DOHH2 (cell line): ENCODE measurements around the gene DAPK2.

ENCODE experiments used
- EZH2phosphoT487 ChIP-seq: fragments of 200-600 bp; sonication (generic); IDR thresholded peaks from 2 replicates; pipeline ENCODE4 v1.6.1; 2017; ENCODE audit warnings: borderline replicate concordance, mild to moderate bottlenecking, antibody characterized with exemption, low read length, moderate library complexity, mixed read lengths
- TF ChIP-seq, protein P1 (sequence below): fragments of 200-600 bp; sonication (generic); IDR thresholded peaks from one replicate; pipeline ENCODE4 v1.5.1; 2014; ENCODE audit warnings: antibody characterized with exemption, mild to moderate bottlenecking, low read depth, low read length; ENCODE audit not compliant: poor library complexity, severe bottlenecking

DNA sequence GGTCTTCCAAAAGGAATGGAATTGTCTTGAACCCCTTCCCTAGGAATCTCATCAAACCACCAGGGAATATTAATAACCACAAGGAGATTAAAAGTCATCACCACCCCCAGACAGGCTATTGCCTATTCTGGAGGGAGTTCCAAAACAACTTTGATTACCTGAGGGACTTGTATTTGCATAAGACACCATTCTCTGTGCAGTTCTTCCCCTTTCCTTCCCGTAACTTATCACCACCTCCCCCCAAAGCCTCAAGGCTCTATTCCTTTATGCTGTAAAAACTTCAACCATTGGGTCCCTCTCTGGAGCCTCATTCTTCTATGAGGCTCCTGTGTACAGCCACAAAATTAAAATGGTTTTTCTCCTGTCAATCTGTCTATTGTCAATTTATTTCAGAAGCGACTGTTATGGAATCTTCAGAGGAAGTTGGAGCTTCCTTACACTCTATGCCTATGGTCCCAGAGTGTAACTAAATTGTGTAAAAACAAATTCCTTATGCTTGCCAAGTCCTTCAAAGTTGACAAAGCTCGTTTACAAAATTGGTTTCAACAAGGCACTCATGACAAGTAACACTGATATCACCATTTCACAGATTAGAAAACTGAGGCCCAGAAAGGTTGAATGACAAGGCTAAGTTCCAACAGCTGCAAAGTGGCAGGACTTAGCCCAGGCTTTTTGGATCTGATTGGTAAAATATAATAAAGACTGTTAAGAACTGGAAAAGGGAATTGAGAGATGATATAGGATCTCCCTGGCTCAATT, 144.2 kb downstream of the DAPK2 start:
- TF ChIP-seq, protein P1, sequence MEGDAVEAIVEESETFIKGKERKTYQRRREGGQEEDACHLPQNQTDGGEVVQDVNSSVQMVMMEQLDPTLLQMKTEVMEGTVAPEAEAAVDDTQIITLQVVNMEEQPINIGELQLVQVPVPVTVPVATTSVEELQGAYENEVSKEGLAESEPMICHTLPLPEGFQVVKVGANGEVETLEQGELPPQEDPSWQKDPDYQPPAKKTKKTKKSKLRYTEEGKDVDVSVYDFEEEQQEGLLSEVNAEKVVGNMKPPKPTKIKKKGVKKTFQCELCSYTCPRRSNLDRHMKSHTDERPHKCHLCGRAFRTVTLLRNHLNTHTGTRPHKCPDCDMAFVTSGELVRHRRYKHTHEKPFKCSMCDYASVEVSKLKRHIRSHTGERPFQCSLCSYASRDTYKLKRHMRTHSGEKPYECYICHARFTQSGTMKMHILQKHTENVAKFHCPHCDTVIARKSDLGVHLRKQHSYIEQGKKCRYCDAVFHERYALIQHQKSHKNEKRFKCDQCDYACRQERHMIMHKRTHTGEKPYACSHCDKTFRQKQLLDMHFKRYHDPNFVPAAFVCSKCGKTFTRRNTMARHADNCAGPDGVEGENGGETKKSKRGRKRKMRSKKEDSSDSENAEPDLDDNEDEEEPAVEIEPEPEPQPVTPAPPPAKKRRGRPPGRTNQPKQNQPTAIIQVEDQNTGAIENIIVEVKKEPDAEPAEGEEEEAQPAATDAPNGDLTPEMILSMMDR = no peak
- no peak for TF ChIP-seq EZH2phosphoT487
